Middle frontal gyrus (tissue), 1 donor: ENCODE results near the gene GALNTL6.

Experiments
- DNase-seq: peaks from one replicate; pipeline ENCODE4 v3.0.0-alpha.2; 2015; ENCODE audit warnings: low spot score; ENCODE audit errors: extremely low spot score

The GALNTL6 gene

GRCh38 chr4:173046144-173046543, 1232.9 kb downstream of the GALNTL6 start:
- no peak for DNase-seq

GRCh38 chr4:173046818-173047217, 1233.6 kb downstream of the GALNTL6 start:
- no peak for DNase-seq

DNA sequence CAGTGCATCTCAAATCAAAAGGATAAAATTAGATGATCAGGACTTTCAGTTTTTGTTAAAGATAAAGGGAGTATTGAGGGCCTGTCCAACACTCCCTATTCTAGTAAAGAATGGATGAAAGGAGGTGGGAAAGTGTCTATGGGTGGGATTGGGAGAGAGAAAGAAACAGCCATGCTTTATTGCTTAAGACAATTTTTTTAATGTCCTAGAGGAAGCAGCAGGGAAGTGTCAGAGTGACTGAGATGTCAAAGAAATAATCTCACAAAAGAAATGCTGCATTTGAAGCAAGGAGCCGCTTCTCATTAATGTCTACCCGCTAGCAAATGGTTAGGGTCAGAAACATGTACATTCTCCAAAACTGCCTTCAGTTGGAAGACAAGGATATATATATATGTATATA, 1238.0 kb downstream of the GALNTL6 start:
- DNase-seq: no peak

- no peak for DNase-seq
Observed at GRCh38 chr4:173051716-173052115, 1238.5 kb downstream of the GALNTL6 start.

DNA sequence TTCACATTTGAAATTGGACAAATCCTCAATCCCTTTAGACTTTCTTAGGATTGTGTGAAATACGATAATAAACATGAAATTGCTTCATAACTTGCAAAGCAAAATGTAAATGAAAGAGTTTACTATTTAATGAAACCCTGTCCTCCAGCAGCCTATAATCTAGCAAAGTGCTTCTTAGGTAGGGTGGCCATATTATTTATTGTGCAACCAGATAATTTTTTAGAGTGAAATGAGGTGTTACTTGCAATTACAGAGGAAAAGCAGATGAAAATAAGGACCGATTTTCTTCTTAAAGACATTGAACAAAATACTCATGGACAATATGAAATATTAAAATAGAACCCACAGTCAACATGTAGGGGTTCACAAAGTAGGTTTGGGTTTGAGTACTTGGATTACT, 1239.2 kb downstream of the GALNTL6 start:
- no peak for DNase-seq

DNA sequence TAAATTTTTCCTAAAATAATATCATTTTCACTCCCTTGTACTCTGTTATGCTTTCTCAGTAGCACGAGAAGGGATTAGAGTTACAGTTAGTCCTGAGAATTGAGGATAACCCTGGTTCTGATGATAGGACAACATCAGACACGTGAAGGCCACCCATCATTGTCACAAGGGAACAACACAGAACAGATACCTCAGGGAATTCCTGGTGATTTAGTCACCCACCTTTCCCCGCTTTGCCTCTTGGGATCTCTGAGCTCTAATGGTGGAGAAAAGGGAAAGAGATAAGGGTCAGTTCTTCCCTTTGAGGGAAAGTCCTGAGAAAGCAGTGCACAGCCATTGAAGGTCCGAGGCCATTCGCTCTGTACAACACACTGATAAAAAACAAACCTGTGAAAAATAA, 1243.1 kb downstream of the GALNTL6 start:
- DNase-seq: no peak

GRCh38 chr4:173056710-173057109, 1243.5 kb downstream of the GALNTL6 start:
- DNase-seq: no peak

DNA sequence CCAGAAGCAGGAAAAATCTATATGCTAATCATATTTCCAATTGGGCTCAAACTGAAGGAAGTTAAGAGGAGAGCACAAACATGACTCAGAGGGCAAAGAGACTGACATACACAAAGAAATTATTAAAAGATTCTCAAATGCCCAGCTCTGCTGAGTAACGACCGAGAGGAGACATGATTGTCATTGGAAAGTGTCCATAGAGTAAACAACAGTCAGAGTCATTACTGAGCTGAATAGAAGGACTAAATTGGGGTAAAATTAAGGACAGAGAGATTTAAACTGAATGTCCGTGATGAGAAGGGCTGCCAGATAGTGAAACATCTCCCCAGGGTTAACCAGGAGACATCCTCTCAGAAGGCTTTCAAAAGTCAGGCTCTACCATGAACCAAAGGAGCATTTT, 1244.2 kb downstream of the GALNTL6 start:
- no peak for DNase-seq

GRCh38 chr4:173057901-173058300, 1244.7 kb downstream of the GALNTL6 start:
- DNase-seq: no peak

GRCh38 chr4:173061160-173061559, 1248.0 kb downstream of the GALNTL6 start:
- DNase-seq: no peak

- no peak for DNase-seq
Observed at GRCh38 chr4:173073939-173074500, 1260.8 kb downstream of the GALNTL6 start.

DNA sequence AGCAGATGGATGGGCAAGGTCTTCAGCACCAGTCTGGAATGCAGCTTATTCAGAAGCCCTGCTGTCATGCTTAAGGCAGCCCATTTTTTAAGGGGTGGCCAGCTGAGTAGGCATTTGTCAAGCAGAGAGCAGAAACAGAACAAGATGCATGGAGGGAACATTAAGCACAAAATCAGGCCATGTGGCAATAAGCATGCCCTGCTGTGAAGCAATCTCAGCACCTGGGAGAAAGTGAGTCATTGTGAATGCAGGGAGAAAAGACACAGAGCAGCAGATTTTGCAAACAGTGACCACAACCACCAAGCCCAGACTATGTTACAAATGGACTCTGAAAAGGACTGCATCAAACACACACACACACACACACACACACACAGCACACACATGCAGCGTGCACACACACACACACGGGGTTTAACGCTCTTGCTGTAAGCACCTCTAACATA, 1261.3 kb downstream of the GALNTL6 start:
- no peak for DNase-seq

DNA sequence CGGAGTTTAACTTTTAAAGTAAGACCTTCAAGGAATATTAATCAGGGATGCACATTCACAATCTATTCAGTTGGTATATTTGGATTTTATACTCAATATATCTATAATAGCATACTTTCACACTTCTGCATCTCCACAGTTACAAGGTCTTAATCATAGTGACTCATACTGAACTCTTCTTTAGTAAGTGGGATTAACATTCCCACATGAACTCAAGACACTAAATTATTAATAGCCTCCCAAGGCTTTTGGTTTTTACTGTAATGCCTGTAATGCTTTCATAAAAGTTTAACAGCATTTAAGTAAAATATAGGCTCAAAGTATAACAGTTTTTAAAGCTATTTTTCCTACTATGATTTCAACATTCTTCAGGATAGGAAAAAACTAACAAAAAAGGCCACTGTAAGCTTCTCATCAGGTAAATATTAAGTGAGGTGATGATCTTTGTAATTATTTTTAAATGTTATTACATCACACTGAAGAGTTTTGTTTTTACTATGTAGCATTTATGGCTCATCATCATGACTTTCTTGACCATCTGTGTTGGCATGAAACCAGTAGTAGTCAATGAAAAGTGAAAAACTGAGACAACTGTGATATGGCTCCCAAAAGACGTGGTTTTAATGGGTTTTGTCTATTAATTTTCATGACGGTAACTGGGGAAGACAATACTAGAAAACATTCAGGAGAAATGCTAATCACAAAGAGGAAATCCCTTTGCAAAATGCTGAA, 1263.9 kb downstream of the GALNTL6 start:
- no peak for DNase-seq

GRCh38 chr4:173088144-173088543, 1274.9 kb downstream of the GALNTL6 start:
- no peak for DNase-seq
